A673 (cell line): Measurements from ENCODE around the gene GTPBP6. TPM values are rescaled to one million over a fixed set of nuclear protein-coding genes. Genes with fewer than 3 reads are reported as not detected.
"Not testable (repeated sequence)": the region's sequence is repeated elsewhere in the genome, so short reads cannot be mapped to it uniquely, and the experiment has no call there.

Source experiments
- BruUV-seq: library from RNA; stranded (reverse); fragments of 400-500 nt; replicated peaks from 2 replicates; lab custom pipeline; 2021; lab: Mats Ljungman, UMichigan
- CTCF ChIA-PET: fragments of 300-600 bp; sonication (Branson Sonifier 250); formaldehyde crosslinking; loops from one replicate; lab custom pipeline; 2022; ENCODE audit warnings: antibody characterized with exemption; lab: Charles Lee
- POLR2A ChIA-PET: fragments of 300-600 bp; sonication (Branson Sonifier 250); formaldehyde crosslinking; loops from one replicate; lab custom pipeline; 2022; ENCODE audit warnings: antibody characterized with exemption; ENCODE audit not compliant: low non-redundant PET; lab: Charles Lee
- DNase-seq: peaks from one replicate; pipeline ENCODE4 v3.0.0-alpha.2; 2015; ENCODE audit warnings: low spot score
- H3K27ac ChIP-seq: fragments of 200-600 bp; sonication (generic); 2 replicates; pipeline ENCODE4 v1.5.1; 2016; ENCODE audit warnings: mixed run types, low read depth, mild to moderate bottlenecking, mixed read lengths, antibody characterized with exemption, low read length; ENCODE audit not compliant: poor library complexity, severe bottlenecking
- H3K27me3 ChIP-seq: fragments of 200-600 bp; sonication (generic); replicated peaks from 2 replicates; pipeline ENCODE4 v1.6.1; 2017; ENCODE audit warnings: mixed run types, low read depth, mild to moderate bottlenecking, mixed read lengths, antibody characterized with exemption, low read length; ENCODE audit not compliant: insufficient read depth, poor library complexity
- H3K36me3 ChIP-seq: fragments of 200-600 bp; sonication (generic); 2 replicates; pipeline ENCODE4 v1.6.1; 2016; ENCODE audit warnings: mixed run types, mild to moderate bottlenecking, mixed read lengths, antibody characterized with exemption, low read length; ENCODE audit not compliant: insufficient read depth, poor library complexity, severe bottlenecking
- H3K4me1 ChIP-seq: fragments of 200-600 bp; sonication (generic); 2 replicates; pipeline ENCODE4 v1.6.1; 2017; ENCODE audit warnings: mixed run types, mild to moderate bottlenecking, mixed read lengths, antibody characterized with exemption, low read length; ENCODE audit not compliant: insufficient read depth, poor library complexity, severe bottlenecking
- H3K4me3 ChIP-seq: fragments of 200-600 bp; sonication (generic); 2 replicates; pipeline ENCODE4 v1.5.1; 2016; ENCODE audit warnings: low read depth, mixed run types, mild to moderate bottlenecking, mixed read lengths, low read length; ENCODE audit not compliant: poor library complexity, severe bottlenecking
- H3K9me3 ChIP-seq: fragments of 200-600 bp; sonication (generic); 2 replicates; pipeline ENCODE4 v1.6.1; 2016; ENCODE audit warnings: mixed run types, low read depth, mild to moderate bottlenecking, mixed read lengths, antibody characterized with exemption, low read length; ENCODE audit not compliant: poor library complexity, severe bottlenecking
- EZH2 ChIP-seq: fragments of 200-600 bp; sonication (generic); IDR thresholded peaks from 2 replicates; pipeline ENCODE4 v1.6.1; 2017; ENCODE audit warnings: borderline replicate concordance, low read depth, mild to moderate bottlenecking, mixed read lengths, antibody characterized with exemption, low read length; ENCODE audit not compliant: poor library complexity, severe bottlenecking
- intact Hi-C: fragments of 100-400 bp; cut with micrococcal nuclease; formaldehyde crosslinking; loops from one replicate; pipeline ENCODE4 v1.10.0; 2022; ENCODE audit not compliant: unreplicated experiment
- total RNA-seq: library from RNA; stranded (reverse); gene quantifications from 2 replicates; pipeline ENCODE4 v1.2.3, GENCODE V29; 2021
- TF ChIP-seq, protein P1 (sequence below): fragments of 300-800, 200-600 bp; sonication (generic); conservative IDR thresholded peaks from 2 replicates; pipeline ENCODE4 v1.5.1; 2017; ENCODE audit warnings: low read depth, mild to moderate bottlenecking, antibody characterized with exemption, low read length, moderate library complexity, mixed read lengths

Gene GTPBP6
- total RNA-seq, 1 experiment from 2014 or later = 85.1 TPM

DNA sequence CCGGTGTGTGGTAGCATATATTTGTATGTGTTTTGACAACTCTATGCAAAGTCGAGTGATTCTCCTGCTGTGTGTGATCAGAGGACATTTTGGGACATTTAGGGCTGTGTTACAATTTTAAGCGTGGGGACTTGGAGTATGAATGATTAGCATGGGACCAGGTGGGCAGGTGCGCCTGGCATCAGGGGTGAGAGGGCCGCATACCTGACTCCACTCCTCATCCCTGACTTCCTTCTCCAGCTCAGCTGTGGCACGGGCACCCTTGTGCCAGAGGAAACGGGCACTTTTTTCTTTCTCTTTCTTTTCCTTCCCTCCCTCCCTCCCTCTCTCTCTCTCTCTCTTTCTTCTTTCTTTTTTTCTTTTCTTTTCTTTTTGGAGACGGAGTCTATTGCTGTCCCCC lies 53.1 kb downstream of the GTPBP6 start:
- no peaks in the 10 kb centered on the region for H3K27me3 ChIP-seq
- H3K4me1 ChIP-seq = no peaks in the 10 kb centered on the region
- no peak overlapping the region for H3K27ac ChIP-seq
- no peaks in the 10 kb centered on the region for H3K9me3 ChIP-seq
- intact Hi-C loops = no loop called here
- TF ChIP-seq, protein P1, sequence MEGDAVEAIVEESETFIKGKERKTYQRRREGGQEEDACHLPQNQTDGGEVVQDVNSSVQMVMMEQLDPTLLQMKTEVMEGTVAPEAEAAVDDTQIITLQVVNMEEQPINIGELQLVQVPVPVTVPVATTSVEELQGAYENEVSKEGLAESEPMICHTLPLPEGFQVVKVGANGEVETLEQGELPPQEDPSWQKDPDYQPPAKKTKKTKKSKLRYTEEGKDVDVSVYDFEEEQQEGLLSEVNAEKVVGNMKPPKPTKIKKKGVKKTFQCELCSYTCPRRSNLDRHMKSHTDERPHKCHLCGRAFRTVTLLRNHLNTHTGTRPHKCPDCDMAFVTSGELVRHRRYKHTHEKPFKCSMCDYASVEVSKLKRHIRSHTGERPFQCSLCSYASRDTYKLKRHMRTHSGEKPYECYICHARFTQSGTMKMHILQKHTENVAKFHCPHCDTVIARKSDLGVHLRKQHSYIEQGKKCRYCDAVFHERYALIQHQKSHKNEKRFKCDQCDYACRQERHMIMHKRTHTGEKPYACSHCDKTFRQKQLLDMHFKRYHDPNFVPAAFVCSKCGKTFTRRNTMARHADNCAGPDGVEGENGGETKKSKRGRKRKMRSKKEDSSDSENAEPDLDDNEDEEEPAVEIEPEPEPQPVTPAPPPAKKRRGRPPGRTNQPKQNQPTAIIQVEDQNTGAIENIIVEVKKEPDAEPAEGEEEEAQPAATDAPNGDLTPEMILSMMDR = no peak
- TF ChIP-seq EZH2 = no peak
- POLR2A ChIA-PET = no interaction called here
- no peak overlapping the region for H3K4me3 ChIP-seq
- no peak for DNase-seq
- H3K36me3 ChIP-seq = no peaks in the 10 kb centered on the region
- CTCF ChIA-PET = no interaction called here
- no TSS peak for BruUV-seq

DNA sequence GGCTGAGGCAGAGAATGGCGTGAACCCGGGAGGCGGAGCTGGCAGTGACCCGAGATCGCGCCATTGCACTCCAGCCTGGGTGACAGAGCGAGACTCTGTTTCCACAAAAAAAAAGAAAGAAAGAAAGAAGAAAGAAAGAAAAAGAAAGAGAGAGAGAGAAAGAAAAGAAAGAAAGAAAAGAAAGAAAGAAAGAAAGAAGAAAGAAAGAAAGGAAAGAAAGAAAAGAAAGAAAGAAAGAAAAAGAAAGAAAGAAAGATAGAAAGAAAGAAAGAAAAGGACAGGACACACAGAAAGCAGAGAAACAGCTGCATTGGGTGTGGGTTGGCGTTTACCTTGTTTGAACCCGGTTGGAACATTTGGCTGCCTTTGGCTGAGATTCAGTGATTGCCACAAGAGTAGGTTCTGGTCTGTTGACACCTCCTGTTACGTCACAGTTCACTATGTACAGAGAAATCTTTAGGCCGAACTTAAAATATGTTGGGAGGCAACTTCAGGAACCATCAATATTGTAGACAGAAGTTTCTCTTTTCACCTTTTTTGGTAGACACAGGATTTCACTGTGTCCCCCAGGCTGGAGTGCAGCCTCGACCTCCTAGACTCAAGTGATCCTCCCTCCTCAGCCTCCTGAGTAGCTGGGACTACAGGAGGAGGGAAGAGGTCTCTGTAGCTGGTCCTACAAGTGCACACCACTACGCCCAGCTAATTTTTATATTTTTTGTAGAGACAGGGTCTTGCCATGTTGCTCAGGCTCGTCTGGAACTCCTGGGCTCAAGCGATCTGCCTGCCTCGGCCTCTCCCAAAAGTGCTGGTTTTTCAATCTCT lies 53.8 kb downstream of the GTPBP6 start:
- intact Hi-C loops = no loop called here
- DNase-seq = no peak
- H3K27ac ChIP-seq = no peak overlapping the region
- ChIA-PET CTCF (no interaction called here), POLR2A (no interaction called here)
- no peaks in the 10 kb centered on the region for H3K9me3 ChIP-seq
- H3K27me3 ChIP-seq = no peaks in the 10 kb centered on the region
- H3K4me3 ChIP-seq = no peak overlapping the region
- TF ChIP-seq, protein P1 = no peak
- TF ChIP-seq EZH2 = no peak
- H3K36me3 ChIP-seq = no peaks in the 10 kb centered on the region
- no TSS peak for BruUV-seq
- no peaks in the 10 kb centered on the region for H3K4me1 ChIP-seq

DNA sequence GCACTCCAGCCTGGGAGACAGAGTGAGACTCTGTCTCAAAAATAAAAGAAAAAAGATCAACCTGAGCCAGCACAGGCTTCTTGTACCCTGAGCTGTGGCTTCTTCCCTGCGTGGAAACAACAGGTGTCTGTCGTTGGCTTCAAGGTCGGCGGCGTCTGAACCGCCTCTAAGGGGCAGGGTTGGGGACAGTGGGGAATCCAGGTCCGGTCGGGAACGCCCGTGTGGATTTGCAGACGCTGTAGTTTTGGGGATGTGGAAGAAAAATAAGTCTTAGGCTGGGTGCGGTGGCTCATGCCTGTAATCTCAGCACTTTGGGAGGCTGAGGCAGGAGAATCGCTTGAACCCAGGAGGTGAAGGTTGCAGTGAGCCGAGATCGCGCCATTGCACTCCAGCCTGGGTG lies 54.6 kb downstream of the GTPBP6 start:
- POLR2A ChIA-PET, H3K36me3 ChIP-seq, BruUV-seq, H3K27ac ChIP-seq, DNase-seq, intact Hi-C loops, H3K9me3 ChIP-seq, CTCF ChIA-PET, H3K4me3 ChIP-seq, H3K4me1 ChIP-seq, H3K27me3 ChIP-seq: not testable (repeated sequence)

DNA sequence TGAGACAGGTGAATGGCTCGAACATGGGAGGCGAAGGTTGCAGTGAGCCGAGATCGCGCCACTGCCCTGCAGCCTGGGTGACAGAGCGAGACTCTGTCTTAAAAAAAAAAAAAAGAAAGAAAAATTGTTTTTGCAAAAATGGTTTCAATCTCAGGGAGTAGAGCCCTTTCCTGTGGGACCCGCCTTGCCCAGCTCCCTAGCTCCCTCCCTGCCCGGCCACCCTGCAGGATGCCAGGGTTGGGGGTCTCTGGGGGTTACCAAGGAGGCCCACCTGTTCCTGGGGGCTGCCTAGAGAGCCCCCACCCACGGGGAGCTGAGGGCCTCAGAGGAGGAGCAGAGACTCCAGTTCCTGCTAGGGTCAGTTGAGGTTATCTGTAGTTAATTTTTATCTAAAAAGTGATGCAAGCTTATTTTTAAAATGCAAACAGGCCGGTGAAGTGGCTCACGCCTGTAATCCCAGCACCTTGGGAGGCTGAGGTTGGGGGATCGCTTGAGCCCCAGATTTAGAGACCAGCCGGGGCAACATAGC lies 56.2 kb downstream of the GTPBP6 start:
- no peak overlapping the region for H3K27ac ChIP-seq
- DNase-seq = no peak
- ChIA-PET POLR2A (no interaction called here), CTCF (no interaction called here)
- no peaks in the 10 kb centered on the region for H3K36me3 ChIP-seq
- intact Hi-C loops = no loop called here
- no peaks in the 10 kb centered on the region for H3K4me1 ChIP-seq
- BruUV-seq = no TSS peak
- no peaks in the 10 kb centered on the region for H3K9me3 ChIP-seq
- no peak overlapping the region for H3K4me3 ChIP-seq
- H3K27me3 ChIP-seq = no peaks in the 10 kb centered on the region
- TF ChIP-seq, protein P1 = no peak
